Activated CD8-positive, alpha-beta memory T cell treated with anti-CD3 and anti-CD28 coated beads, Interleukin-2, amount 50 U/mL, for 24 hours (primary cell): ENCODE measurements around the gene ZNF385C.

Experiments used
- DNase-seq: peaks from one replicate; pipeline ENCODE4 v3.0.0-alpha.2; 2020; ENCODE audit errors: extremely low read depth

Gene ZNF385C

DNA sequence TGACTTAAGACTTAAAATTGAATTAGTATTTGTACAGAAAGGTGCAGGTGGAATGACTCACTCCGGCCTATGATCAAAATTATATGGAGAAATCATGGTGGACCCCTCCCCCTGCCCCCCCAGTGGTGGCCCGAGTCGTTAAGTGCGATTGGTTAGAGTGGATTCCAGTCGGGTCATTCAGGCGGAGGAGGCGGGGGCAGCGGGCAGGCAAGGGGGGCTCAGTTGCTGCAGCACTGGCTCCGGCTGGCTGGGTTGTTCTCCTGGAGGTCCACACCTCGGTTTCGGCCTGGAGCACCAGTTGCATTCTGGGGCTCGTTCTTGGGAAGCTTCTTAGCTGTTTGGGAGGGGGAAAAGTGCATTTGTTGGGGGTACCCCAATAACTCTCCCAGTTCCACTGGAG lies 27.3 kb upstream of the ZNF385C start:
- DNase-seq = no peak

DNA sequence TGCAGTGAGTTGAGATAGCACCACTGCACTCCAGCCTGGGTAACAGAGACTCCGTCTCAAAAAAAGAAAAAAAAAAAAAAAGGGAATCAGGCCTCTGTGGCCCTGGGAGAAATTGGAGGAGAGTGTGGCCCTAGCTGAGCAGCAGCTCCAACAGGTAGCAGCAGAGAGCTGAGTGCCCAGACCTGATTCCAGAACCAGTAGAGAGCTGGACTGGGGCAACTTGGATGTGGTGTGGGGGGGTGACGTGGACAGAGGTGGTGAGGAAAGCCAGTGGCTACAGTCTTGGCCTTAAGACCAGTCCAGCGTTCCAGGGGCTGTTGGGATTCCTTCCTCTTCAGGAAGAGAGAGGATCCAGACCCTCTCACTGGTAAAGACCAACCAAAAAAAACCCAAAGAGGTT lies 26.0 kb upstream of the ZNF385C start:
- DNase-seq = no peak

DNA sequence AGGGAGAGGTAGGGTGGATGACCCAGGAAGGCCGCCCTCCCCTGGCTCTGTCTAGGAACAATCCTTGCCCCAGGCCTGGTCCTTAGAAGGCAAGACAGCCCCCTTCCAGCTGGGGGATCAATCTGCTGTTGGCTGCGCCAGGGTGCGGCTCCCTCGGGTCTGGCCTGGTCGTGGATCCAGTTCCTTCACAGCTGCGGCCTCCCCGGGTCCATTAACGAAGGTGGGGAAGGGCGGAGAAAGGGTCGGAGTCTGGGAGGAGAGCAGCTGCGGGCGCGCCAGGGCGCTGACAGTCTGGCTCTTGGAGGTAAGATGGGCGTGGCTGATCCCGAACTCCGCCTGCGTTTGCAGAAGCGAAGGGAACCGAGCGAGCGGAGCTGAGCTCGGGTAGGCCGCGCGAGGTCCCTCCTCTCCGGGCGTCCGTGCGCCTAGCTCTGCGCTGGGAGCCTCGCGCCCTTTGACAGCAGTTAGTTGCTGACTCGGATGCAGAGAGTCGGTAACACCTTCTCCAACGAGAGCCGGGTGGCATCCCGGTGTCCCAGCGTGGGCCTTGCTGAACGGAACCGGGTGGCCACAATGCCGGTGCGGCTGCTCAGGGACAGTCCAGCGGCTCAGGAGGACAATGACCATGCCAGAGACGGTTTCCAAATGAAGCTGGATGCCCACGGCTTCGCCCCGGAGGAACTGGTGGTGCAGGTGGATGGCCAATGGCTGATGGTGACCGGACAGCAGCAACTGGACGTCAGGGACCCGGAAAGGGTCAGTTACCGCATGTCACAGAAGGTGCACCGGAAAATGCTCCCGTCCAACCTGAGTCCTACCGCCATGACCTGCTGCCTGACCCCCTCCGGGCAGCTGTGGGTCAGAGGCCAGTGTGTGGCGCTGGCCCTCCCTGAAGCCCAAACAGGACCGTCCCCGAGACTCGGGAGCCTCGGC lies 24.4 kb upstream of the ZNF385C start, which contains the start of gene HSPB9:
Gene HSPB9, plus strand, starts transcription at position 434 of the 933 bp plus-strand sequence. Its CDS starts 47 bp downstream, at position 481.
- no peak for DNase-seq

DNA sequence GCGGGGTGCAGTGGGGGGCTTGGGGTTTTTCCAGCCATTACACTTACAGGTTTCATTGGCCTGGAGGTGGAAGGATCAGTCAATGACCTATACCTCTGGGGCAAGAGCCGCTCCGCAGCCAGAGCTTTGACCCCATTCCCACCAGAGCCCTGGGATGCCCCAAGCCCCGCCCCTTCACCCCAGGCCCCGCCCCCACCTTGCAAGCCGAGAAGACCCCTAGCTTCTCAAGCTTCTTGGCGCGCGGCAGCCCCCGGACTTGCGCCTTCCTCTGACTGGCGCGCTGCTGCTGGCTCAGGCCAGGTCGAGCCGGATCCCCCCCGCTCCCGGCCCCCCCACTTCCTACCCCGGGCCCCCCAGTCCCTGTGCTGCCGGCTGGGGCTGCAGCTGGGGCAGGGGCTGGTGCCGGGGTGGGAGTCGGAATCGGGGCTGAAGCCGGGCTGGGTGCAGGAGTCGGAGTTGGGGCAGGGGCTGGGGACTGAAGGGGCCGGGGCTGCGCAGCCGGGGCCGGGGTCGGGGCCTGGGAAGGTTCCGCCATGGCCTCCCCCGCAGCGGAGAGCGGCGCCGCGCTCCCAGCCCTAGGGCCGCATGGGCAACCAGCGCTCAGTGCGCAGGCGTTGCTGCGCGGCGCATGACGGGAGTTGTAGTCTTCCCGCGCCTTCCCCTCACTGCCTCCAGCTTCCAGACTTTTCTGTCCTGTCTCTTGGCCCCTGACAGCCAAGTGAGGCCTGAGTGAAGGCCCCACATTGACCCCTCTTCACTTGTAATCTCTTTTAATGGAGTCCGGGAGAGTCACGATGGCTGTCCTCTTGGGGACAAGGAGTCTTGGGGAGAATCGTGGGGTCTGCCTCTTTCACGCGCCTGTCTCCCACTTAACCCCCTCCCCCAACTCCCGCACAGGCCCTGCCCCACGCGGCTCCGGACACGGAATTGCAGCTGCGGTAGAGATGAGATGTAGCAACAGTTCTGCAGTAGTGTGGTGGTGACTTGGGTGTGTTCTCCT lies 22.8 kb upstream of the ZNF385C start, which contains the start of gene KAT2A:
Gene KAT2A, minus strand, starts transcription at position 598 of the 1,000 bp plus-strand sequence. Its CDS starts 63 bp downstream, at position 535.
- DNase-seq = peak; percentile 32

DNA sequence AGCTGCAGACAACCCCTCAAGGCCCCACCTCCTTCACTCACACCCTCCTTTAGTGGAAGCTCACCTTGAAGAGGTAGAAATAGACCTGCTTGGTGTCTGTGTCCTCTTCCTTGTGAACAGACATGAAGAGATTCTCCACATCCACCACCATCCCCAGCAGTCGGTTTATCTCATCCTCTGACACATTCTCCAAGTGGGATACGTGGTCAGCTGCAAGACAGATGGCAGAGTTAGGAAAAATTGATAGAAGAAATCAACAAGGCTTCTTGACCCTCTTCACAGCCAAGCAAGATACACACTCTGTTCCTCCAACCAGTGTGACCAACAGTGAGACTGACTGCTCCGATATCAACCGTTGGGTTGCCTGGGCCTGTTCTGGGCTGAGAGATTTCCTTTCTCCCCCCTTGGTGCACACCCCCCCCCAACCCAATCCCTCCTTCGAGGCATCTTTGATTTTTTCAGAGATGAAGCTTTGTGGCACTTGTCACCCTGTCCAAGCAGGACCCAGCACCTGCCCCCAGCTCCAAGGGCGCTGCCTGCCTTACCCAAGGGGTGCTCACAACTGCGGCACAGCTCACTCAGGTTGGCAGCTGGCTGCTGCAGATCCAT lies 22.0 kb upstream of the ZNF385C start:
- no peak for DNase-seq

DNA sequence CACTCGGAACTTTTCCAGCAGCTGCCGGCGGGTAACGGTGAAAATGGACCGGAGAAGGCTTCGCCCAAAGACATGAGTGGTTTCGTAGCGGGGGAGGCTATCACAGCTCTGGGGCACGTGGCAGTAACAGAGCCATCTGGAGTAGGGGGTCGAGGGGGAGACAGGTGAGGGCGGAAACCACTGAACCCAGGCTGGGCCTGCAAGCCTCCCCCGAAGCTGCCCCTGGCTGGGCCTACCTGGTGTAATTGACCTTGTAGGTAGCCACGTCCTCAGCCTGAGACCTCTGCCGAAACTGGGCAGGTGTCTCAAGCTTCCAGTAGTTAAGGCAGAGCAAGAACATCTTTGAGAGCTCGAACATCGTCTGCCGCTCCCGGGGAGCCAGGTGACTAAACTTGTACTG lies 21.0 kb upstream of the ZNF385C start:
- no peak for DNase-seq

DNA sequence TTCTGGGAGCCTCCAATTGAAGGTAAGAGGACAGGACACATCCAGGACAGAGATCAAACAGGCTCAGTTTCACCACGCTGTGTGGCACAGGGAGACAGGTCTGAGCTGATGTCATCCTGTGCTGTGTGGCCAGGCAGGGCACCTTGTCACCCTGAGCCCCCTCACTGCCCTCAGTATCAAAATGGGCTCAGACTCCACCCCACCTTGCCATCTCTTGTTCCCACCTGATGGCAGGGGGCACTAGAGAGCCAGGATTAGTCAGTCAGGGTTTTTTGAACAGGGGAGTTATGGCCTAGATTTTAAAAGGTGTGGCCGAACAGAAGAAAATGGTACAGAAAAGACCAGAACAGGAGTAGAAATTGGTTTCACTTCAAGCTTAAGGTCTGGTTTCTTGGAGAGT lies 20.3 kb upstream of the ZNF385C start:
- no peak for DNase-seq

DNA sequence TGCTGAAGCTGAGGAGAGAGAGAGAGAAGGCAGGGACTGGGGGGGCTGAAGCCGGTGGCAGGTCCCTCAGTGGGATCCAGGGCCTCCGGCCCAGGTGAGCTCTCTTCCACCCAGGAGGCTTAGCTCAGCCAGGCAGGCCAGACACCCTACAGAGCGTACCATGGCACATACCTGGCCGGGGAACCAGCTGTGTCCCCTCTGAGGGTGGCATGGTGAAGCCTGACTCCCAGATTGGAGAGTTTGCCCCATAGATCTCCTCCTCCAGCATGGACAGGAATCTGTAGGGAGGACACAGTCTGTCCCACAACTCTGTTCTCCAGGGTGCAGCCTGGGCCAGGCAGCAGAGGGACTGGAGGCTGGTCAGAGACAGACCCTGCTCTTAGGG lies 19.8 kb upstream of the ZNF385C start:
- DNase-seq = no peak

DNA sequence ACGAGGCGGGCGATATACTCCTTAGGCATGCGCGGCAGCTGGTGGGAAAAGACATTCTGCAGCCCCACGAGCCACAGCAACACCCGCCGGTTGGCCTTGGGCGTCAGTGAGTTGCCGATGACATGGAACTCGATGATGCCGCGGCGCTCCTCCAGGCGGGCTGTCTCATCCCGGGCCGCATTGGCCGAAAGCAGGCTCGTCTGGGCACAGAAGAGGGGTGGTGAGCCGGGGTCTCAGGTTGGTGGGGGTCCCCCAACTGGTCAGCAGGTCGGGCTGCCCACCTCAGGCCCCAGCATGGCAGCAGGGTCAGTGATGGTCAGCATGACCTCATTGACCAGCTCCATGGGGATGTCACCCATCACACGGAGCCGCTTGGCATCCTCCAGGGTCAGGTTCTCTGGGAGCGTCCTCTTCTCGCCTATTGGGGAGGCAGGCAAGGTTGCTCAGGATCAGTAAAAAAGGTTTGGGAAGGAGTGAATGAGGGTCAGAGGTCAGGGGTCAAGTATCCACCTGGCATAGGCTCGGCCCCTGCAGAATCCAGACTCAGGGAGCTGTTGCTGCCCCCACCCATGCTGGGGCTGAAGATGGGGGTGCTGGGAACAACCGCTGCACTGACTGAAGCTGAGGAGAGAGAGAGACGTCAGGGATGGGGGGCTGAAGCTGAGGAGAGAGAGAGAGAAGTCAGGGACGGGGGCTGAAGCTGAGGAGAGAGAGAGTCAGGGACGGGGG lies 19.3 kb upstream of the ZNF385C start:
- DNase-seq = no peak

DNA sequence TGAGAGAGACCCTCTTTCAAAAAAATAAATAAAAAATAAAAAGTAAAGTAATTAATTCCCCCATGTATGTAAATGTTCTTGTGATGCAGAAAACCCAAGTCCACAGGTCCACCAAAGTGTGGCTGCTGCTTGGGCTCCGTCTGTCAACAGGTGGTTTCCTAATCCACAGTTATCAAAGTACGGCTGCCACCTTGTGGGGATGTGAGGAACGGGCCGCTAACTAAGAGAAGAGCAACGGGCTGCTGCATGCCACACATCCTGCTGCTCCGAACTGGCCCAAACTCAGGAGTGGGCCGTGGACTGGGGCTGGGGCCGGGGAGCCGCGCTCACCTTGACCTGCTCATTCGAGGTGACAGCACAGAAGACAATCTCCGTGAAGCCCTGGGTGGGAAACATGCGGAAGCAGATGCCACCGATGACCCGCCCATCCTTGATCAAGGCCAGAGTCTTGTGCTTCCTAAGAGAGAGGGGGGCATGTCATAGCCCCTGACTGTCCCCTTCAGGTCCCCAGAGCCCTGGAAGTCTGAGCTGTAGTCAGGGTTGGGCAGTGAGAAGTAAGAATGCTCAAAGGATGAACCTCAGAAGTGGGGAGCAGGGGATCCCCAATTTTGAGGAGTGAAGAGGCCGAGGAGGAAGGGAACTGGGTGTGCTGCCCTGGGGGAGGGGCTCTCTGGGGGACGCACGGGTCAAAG lies 18.6 kb upstream of the ZNF385C start:
- peak; percentile 63 for DNase-seq

DNA sequence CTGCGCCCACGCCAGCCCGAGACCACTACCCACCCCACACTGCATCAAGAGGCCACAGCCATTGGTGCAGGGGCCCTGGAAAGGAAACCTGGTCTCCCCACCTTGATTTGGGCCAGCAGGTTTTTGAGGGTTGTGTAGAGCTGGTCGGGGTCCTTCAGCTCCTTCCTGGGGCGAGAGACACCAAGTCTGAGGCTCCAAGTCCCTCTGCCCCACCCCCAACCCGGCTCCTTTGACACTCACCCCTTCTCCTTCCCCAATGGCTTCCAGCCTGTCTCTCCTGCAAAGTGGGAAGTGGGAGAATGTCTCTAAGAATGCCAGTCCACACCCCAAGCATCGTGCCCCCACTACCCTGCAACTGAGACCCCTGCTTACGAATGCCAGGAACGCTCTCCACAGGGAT lies 15.8 kb upstream of the ZNF385C start:
- DNase-seq = no peak

DNA sequence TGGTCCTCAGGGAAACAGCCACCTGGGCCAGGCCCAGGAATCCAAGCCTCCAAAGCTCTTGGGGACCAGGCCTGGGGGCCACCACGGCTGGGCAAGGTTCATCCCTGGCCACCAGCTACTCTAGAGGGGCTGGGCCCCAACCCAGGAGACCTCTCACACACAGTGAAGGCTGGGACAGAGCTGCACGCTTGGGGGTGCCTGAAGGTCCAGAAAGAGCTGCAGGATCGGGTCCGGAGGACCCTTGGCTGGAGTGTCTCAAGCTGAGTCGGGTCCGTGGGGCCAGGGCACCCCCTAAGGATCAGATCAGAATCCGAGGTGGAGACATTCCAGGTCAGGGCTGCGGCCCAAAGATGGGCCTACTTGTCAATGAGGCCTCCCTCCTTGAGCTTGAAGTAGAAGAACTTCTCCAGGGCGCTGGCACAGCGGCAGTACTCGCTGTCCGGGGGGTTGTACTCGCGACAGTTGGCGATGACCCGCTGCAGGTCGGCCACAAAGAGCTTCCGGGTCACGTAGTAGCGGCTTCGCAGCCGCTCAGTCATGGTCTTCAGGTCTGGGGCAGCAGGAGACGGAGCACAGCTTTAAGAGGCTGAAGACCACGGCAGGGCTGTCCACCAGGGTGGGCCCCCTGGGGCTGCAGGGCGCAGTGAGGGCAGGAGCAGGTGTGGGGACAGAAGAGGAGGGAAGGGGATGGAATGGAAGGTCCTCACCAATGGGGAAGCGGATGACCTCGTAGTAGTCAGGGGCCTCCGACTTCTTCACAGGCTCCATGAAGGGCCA lies 15.2 kb upstream of the ZNF385C start:
- DNase-seq = no peak

DNA sequence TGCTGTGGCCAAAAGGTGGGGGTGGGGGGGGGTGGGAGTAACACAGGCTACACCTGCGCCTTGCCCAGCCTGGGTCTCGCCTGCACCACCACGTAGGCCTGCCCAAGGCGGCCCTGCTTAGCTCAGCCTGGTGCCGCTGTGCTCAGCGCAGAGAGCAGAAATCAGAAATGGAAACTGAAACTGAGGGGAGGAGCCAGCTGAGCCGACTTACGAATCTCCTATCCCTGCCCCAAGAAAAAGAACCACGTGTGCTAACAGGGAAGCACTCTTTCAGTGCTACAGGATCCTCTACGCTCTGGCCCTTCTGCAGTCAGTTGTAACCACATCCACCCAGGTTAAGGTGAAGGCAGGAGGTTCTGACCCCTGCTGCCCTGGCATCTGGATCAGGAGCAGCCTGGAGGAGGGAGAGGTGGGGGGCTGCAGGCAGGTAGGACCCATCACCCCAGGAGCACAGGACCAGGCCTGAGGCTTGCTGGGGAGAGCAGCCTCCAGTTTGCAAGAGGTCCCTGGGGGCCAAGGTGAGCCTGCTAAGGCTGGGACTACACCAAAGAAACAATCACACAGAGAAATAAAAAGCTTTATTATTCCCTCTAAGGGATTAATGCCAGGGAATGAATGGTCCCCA lies 14.4 kb upstream of the ZNF385C start, which contains the start of gene DHX58:
Gene DHX58, minus strand, starts transcription at position 163 of the 625 bp plus-strand sequence. CDS start 822 bp downstream, outside the sequence.
- peak; percentile 56 for DNase-seq

DNA sequence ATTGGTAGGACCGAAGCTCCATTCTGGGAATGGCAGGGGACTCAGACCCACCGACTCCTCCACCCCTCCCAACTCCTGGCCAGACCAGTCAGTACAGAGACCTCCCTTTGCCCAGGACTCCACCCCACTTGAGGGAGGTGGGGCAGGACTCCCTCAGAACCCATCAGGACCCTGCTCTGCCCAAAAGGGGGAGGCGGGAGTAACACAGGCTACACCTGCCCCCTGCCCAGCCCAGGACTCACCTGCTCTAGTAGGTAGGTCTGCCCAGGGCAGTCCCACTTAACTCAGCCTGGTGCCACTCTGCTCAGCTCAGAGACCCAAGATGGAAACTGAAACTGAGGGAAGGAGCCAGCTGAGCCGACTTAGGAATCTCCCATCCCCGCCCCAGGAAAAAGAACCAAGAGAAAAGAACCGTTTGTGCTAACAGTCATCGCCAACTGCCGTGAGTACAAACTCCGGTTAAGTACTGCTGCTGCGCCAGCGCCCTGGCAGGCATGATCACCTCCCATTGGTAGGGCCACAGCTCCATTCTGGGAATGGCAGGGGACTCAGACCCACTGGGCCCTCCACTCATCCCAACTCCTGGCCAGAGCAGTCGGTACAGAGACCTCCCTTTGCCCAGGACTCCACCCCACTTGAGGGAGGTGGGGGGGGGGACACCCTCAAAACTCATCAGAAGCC lies 13.7 kb upstream of the ZNF385C start:
- DNase-seq = no peak

DNA sequence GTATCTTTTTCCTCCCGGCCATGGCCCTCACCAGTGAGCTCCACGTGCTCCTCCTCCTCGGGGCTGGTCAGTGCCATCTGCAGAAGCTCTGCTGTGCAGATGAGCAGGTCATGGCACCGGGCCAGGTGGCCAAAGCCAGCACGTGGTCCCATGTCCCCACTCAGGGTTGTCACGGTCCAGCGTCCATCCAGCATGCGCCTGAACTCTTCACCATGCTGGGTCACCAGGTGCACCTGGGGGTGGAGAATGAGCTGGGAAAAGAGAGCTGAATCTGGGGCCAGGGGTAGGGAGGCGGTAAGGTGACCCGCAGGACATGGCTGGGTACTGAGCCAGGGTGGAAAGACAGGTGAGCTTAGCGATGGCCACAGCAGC lies 13.0 kb upstream of the ZNF385C start:
- DNase-seq = no peak

DNA sequence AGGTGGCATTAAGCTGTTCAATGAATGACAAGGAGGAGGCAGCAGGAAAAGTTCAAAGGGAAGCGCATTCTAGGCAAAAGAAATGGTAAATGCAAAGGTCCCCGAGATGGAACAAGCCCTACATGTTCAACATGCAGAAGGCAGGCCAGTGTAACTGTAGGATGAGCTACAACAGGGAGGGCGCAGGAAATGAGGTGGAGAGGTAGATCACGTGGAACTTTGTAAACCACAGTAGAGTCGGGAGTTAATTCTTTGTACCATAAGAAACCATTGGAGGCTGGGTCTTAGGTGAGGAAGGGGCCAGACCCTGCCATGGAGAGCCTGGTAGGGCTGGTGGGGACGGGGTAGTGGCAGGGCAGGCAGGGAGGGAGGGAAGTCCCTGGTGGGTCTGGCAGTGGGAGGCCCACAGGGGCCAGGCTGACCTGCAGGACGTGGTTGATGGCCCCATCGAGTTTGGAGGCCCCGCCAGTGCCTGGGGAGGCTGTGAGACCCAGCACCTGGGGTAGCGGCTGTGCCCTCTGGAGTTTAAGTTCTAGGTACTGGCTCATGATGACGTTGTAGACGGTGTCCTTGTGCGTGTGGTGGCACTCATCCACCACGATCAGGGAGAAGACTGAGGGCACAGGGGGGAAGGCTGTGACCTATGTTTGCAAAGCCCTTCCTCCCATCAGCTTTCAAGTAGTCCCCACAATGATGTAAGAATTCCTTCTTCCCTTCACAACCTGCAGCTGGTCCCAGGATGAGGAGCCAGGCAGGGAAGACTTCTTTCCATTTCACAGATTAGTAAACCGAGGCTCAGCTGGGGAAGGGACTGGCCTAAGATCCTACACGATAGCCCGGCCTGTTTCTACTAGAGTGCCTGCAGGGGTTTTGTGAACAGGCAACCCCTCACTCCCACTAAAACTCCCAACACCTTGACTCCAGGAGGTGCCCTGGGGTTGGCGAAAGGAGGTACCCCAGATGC lies 12.3 kb upstream of the ZNF385C start:
- no peak for DNase-seq

DNA sequence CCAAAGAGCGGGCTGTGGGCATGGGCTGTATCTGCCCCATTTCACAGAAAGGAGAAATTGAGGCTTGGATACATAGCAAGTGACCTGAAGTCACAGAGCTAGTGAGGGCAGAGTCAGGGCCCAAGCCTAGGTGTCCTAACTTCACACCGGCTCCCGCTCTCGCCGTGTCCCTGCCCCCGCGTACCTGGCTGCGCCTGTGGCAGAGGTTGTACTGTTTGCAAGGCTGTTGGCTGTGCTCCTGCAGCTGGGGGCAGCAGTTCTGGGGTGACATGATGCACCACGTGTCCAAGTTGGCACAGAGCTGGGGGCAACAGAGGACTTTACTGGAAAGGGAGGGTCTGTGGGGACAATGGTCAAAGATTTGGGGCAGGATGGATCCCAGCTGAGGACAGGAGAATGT lies 10.8 kb upstream of the ZNF385C start:
- DNase-seq = no peak
